GM21528 (cell line): ENCODE measurements around the gene CPZ.

ENCODE experiments used
- ATAC-seq: cut with Tn5 transposase; IDR thresholded peaks from one replicate; pipeline ENCODE4 v1.9.1; 2021; ENCODE audit warnings: mild to moderate bottlenecking, moderate library complexity; ENCODE audit not compliant: unreplicated experiment, low FRiP score

Gene CPZ

GRCh38 chr4:8579526-8580320, 12.8 kb upstream of the CPZ start:
- no peak for ATAC-seq

DNA sequence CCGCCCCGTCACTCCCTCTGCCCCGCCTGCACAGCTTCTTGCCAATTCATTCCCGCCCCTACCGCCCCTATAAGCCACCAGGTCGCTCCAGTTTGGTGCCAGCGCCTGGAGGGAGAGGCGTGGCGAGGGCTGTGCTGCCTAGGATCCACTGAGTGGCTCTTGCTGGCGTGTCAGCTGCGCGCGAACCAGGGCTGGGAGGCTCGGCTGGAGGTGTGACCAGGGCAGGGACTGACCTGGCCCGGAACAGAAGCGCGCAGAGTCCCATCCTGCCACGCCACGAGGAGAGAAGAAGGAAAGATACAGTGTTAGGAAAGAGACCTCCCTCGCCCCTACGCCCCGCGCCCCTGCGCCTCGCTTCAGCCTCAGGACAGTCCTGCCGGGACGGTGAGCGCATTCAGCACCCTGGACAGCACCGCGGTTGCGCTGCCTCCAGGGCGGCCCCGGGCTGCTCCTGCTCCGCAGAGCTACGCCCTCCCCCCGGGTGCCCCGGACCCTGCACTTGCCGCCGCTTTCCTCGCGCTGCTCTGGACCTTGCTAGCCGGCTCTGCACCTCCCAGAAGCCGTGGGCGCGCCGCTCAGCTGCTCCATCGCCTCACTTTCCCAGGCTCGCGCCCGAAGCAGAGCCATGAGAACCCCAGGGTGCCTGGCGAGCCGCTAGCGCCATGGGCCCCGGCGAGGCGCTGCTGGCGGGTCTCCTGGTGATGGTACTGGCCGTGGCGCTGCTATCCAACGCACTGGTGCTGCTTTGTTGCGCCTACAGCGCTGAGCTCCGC, 12.1 kb upstream of the CPZ start, which contains the start of gene GPR78:
TSS of gene GPR78 (plus strand) at position 72 of the 773 bp plus-strand sequence. CDS start at position 663, 591 bp downstream.
- ATAC-seq = no peak

DNA sequence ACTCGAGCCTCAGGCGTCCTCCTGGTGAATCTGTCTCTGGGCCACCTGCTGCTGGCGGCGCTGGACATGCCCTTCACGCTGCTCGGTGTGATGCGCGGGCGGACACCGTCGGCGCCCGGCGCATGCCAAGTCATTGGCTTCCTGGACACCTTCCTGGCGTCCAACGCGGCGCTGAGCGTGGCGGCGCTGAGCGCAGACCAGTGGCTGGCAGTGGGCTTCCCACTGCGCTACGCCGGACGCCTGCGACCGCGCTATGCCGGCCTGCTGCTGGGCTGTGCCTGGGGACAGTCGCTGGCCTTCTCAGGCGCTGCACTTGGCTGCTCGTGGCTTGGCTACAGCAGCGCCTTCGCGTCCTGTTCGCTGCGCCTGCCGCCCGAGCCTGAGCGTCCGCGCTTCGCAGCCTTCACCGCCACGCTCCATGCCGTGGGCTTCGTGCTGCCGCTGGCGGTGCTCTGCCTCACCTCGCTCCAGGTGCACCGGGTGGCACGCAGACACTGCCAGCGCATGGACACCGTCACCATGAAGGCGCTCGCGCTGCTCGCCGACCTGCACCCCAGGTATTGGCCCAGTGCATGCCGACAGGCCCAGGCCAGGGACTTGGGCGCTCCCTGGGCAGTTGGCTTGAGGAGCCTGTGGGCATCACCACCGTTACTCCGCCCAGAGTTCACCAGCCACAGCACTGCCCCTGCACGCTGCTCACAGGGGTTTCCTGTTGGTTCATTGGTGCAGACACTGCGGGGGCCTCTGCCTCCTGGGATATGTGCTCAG, 11.3 kb upstream of the CPZ start:
- ATAC-seq = no peak

DNA sequence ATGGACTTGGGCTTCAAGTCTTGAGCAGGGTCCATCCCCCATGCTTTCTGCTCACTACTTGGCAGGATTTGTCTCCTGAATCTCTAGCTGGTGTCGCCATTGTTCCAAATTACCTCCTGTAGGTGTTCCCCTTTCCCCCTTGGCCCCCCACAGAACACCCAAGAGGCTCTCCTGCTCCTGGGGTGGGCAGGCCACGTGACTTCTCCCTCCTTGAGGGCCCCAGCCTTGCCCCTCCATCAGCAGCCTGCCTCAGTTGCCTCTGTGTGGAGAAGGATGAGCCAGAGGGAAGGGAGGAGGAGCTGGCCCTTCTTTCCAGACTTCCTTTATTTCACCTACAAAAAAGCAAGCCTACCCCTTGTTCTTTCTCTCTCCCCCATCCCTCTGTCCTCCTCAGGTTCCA, 10.5 kb upstream of the CPZ start:
- ATAC-seq = no peak

DNA sequence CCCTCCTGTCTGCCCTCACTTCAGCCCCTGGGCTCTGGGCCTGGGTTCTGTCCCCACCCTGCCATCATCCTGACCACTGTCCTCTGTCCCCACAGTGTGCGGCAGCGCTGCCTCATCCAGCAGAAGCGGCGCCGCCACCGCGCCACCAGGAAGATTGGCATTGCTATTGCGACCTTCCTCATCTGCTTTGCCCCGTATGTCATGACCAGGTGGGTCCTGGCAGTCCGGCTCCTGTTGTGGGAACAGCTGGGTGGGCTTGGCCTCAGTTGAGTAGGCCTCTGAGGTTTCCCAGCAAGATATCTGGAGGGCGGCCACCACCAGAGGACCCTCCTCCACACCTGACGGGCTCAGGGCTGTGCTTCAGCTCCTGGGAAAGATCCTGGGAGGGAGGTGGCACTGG, 10.1 kb upstream of the CPZ start:
- no peak for ATAC-seq

- no peak for ATAC-seq
Observed at GRCh38 chr4:8582941-8583654, 9.5 kb upstream of the CPZ start.

- no peak for ATAC-seq
Observed at GRCh38 chr4:8583655-8584025, 8.9 kb upstream of the CPZ start.

GRCh38 chr4:8585186-8585585, 7.4 kb upstream of the CPZ start:
- no peak for ATAC-seq

GRCh38 chr4:8585721-8586212, 6.8 kb upstream of the CPZ start:
- no peak for ATAC-seq

- ATAC-seq = no peak
Observed at GRCh38 chr4:8586246-8586645, 6.3 kb upstream of the CPZ start.

DNA sequence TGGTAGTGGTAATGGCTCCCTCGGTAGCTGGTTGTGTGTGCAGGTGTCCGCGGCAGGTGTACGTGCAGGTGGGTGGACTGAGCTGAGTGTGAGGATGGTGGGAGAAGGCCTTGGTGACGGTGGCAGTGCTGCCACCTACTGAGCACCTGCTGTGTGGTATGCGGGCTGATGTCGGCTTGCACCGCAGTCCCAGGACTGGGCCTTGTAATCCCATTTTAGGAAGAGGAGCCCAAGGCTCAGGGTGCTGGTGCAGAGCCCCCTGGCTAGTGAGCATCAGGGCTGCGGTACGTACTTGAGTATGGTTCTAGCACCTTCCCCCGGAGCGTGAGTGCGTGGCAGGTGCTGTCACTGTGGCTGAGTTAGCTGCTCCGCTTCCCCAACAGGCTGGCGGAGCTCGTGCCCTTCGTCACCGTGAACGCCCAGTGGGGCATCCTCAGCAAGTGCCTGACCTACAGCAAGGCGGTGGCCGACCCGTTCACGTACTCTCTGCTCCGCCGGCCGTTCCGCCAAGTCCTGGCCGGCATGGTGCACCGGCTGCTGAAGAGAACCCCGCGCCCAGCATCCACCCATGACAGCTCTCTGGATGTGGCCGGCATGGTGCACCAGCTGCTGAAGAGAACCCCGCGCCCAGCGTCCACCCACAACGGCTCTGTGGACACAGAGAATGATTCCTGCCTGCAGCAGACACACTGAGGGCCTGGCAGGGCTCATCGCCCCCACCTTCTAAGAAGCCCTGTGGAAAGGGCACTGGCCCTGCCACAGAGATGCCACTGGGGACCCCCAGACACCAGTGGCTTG, 5.7 kb upstream of the CPZ start:
- no peak for ATAC-seq

GRCh38 chr4:8587469-8588195, 4.9 kb upstream of the CPZ start:
- ATAC-seq = no peak

GRCh38 chr4:8588196-8588470, 4.4 kb upstream of the CPZ start:
- no peak for ATAC-seq

DNA sequence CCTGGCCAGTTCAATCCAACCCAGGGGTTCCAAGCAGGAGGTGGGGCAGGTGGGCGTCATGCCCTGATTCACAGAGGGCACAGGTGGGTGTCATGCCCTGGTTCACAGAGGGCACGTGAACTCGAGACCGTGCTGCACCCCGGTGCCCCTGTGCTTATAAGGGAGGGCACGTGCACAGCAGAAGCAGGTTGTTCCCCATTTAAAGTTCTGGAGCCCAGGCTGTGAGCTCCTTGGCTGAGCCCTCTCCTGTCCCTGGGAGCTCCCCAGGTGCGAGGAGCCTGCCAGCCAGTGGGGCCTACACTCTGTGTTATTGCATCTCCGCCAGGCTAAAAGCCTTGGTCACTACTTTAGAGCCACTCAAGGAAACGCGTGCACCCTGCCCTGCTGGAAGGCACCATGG, 3.2 kb upstream of the CPZ start:
- ATAC-seq = no peak

DNA sequence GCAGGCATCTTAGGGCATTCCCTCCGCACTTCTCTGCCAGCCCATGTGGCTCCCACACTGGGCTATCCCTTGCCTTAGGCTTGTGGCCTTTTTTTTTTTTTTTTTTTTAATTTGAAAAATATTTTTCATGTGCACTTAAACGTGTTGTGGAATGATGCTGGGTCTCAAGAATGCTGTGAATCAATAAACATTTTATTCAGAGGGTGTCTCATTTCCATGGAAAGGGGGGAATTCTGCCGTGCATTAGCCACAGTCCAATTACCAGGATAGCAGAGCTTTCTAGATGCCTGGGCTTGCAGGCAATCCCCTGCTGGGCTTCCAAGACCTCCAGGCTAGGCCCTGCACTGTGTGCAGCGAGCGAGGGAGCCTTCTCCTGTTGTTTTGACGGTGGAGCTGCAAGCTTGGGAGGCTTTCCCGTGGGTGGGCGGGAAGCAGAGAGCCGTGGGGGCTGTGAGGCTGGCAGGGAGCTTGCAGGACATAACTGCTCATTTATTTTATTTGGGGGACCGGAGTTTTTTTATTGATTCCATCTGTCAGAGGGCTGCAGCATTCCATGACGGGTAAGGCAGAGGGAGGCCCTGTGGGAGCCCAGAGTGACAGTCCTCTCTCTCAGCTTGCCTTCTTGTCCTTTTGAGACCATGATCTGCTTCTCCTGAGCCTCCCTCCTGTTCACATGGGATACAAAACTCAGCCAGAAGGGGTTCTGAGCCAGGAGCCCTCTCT, 2.6 kb upstream of the CPZ start:
- no peak for ATAC-seq

DNA sequence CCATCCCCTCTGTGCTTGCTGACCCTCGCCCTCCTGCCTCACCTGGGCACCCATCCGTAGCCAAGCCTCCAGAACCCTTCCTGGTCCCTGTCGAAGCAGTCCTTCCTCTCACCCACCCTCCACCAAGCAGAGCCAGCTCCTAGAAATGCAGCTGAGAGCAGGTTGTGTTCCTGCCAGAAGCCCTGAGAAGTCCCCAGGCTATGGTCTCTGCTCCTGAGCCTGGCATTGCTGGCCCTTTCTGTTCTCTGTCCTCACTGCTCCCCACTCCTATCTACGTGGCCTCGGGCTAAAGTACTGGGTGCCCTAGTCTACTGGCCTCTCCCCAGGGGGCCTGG, 2.1 kb upstream of the CPZ start:
- ATAC-seq = no peak

DNA sequence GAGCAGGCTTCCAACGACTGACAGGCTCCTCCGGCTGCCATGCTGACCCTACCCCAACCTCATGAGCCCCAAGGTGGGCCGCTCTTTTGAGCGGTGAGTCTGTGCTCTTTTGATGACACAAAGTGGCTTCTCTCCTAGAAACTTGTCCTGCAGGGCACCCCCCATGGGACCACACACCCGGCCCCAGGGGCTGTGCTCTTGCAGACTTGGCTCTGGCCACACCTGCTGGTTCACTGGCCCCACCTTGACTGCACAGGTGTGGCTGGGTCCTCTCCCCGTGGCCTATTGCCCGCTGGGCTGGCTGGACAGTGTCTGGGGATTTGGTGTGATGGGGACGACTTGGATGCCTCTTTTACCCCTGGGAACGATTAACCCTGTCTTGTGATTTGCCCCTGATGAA, 1.5 kb upstream of the CPZ start:
- ATAC-seq = no peak

DNA sequence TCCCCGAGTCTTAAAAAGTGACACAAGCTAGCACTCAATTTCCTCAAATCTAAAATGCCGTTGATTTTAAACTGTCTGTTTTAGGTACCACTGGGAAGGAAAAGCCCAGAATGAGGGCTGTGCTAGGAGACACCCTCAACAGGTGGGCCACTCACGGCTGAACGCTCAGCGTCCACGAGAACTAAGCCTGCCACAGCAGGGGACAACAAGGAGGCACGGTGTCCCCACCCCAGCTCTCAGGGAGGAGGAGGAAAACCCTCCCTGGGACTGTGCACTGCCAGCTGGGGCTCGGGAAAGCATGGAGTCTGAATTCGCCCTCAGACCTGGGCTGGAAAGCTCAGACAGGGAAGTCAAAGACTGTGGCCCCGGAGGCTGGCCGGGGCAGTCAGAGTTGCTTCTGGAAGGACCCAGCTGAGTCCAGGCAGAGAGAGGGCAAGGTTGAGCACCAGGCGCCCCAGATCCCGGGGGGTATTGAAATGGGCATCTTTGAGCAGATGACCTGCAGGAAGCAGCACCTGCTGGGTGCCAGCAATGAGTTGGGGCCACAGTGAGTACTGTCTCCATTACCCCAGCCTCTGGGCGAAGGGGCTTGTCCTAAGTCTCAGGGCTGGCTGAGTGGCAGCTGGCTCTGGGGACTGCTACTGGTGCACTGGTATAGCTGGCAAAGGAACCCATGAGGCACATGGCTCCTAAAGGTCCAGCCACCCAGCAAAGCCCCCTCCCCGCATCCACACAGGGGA, 769 bp upstream of the CPZ start:
- no peak for ATAC-seq
